ENCODE results near the gene CRADD.

Gene CRADD

GRCh38 chr12:93819050-93819491 is 141.9 kb downstream of the CRADD start:
- no peak for DNase-seq

GRCh38 chr12:93823616-93824391 is 146.6 kb downstream of the CRADD start:
- DNase-seq, result no peak

GRCh38 chr12:93824514-93825500 is 147.6 kb downstream of the CRADD start:
- DNase-seq, result peak; percentile 31

DNA sequence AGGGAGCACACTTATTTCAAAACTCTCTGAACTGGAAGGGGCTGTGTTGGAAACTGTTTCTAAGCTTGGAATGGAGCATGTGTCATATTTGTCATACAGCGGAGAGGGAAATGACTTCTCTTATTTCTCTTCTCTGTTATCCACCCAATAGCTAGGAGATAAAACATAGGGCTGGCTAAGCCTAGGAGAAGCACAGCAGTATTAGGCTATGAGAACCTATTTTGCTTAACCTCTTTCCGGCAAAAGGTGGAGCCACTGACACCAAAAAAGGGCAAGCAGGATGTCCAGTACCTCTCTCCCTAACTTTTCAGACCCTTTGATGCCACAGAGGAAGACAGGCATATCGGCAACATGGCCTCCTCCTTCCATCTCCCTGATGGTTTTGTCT is 148.3 kb downstream of the CRADD start:
- DNase-seq, result peak; percentile 74

- peak; percentile 64 for DNase-seq
Measured at GRCh38 chr12:93825931-93826555, 148.9 kb downstream of the CRADD start.

GRCh38 chr12:93827179-93827578 is 150.0 kb downstream of the CRADD start:
- no peak for DNase-seq

DNA sequence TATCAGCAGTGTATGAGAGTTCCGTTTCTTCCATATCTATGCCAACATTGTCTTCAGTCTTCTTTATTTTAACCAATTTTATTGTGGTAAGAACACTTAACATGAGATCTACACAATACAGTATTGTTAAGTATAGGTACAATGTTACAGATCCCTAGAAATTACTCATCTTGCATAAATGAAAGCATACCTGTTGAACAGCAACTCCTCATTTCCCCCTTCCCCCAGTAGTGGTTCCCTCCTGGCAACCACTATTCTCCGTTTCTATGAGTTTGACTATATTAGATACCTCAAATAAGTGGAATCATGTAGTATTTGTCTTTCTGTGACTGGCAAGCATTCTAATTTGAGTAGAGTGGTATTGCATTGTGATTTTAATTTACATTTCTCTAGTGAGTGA is 150.5 kb downstream of the CRADD start:
- no peak for DNase-seq

DNA sequence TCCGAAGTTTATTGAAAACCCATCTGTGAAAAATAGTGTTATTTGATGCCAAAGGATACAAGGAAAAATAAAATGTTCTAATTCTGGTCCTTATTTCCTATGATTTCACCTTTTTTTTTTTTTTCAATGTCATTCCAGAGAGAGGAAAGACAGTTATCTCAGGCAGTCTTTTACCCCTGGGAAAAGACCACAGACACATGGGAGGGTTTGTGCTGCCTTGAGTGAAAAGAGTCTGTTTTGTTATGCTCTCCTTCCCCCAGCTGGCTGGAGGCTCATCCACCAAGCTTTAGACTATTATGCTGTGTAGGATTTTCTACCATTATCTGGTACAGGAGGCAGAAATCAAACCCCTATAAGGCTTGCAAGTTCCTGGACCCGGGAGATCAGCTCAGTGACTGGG is 151.8 kb downstream of the CRADD start:
- no peak for DNase-seq

DNA sequence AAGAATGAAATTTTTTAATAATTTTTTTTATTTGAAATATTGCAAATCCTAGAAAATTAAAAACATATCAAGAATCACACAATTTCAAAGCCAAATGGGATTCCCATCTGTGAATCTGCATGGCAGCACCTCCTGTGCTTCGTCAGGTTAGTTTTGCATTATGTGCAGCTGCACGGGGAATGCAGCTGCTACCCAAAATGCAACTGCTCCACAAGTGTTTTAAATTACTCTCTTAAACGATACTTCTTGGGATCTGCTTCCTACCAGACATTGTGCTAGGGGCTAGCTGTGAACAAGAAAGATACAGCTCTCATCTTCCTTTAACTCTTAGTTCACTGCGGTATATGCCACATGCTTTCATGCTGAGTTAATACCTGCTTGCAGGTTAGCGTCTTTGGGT is 154.2 kb downstream of the CRADD start:
- no peak for DNase-seq

GRCh38 chr12:93832131-93832530 is 155.0 kb downstream of the CRADD start:
- no peak for DNase-seq

- DNase-seq, result no peak
Measured at GRCh38 chr12:93833946-93834345, 156.8 kb downstream of the CRADD start.

DNA sequence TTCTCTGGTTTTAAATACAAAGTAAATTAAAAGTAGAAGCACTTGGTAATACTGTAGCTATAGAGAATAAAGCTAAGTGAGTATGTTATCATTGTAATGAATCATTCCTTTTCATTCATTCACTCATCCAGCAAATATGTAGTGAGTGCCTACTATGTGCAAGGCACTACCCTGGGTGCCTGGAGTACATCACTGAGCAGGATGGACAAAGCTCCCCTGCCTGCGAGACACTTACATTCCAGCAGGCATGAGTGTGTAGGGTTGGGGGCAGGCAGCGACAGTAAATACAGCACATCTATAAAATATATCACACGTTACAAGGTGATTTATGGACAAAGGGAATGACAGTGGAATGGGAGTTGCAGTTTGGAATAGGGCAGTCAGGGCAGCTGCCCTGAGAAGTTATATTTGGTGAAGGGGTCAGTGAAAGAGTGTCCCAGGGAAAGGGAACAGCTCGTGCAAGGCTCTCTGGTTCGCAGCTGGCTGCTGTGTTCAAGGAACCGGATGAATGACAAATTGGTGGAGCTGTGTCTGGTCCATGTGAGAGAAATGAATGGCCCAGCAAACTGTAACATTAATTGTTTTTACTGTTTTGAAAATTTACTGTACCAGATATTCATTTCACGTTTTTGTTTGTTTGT is 159.6 kb downstream of the CRADD start:
- DNase-seq, result no peak

- no peak for DNase-seq
Measured at GRCh38 chr12:93838193-93838592, 161.0 kb downstream of the CRADD start.

DNA sequence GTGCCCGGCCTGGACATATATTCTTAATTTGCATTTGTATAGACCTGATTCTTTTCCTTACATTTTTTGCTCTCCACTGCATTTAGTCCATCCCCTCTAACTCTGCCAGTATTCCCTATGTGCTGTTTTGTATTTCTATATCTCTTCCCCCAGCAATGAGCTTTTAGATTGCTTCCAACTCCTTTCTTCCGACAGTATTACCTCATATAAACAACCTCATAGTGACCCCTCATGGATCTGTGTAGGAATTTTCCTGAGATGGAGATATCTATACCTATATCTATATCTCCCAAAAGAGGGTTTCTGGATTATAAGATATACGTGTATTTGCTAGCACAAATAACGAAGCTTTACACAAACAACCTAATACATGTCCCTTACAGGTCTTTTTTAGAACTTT is 161.9 kb downstream of the CRADD start:
- DNase-seq, result no peak

DNA sequence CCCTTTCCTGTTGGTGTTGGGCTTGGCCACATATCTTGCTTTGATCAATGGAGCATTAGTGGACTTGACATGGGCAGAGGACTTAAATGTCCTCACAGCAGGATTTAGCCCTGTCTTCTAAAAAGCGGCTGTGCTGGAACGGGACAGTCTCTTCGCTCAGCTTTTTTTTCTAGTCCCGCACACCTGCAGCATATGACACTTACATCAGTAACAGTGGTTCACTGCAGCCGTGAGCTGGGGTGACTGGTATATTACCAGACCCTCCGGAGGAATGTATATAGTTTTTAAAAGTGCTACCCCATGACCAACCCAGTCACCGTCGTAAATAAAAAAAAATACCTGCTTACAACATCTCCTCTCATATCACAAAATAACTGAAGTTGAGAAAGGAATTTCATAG is 164.5 kb downstream of the CRADD start:
- no peak for DNase-seq

- DNase-seq, result no peak
Measured at GRCh38 chr12:93844164-93844784, 167.1 kb downstream of the CRADD start.

- no peak for DNase-seq
Measured at GRCh38 chr12:93846936-93847516, 169.9 kb downstream of the CRADD start.

- DNase-seq, result no peak
Measured at GRCh38 chr12:93847517-93848474, 170.6 kb downstream of the CRADD start.

- DNase-seq, result no peak
Measured at GRCh38 chr12:93848523-93849101, 171.4 kb downstream of the CRADD start.

- no peak for DNase-seq
Measured at GRCh38 chr12:93849946-93850345, 172.8 kb downstream of the CRADD start.

All from DMS 273 treated with DMSO at 0.1 percent for 48 hours (cell line).